GM21723 (cell line): ENCODE results near the gene EPM2A.

Source experiments
- ATAC-seq: cut with Tn5 transposase; IDR thresholded peaks from one replicate; pipeline ENCODE4 v1.9.1; 2021; ENCODE audit warnings: mild to moderate bottlenecking, moderate library complexity; ENCODE audit not compliant: unreplicated experiment

EPM2A gene

GRCh38 chr6:145608850-145609249 lies 126.5 kb downstream of the EPM2A start:
- ATAC-seq = no peak

GRCh38 chr6:145603991-145604390 lies 131.3 kb downstream of the EPM2A start:
- ATAC-seq = no peak

GRCh38 chr6:145603424-145603833 lies 131.9 kb downstream of the EPM2A start:
- no peak for ATAC-seq

- no peak for ATAC-seq
Observed at GRCh38 chr6:145602726-145603326, 132.5 kb downstream of the EPM2A start.

- no peak for ATAC-seq
Observed at GRCh38 chr6:145601397-145601796, 133.9 kb downstream of the EPM2A start.

GRCh38 chr6:145600299-145600698 lies 135.0 kb downstream of the EPM2A start:
- no peak for ATAC-seq

GRCh38 chr6:145588981-145589380 lies 146.3 kb downstream of the EPM2A start:
- ATAC-seq = no peak

- no peak for ATAC-seq
Observed at GRCh38 chr6:145587334-145587733, 148.0 kb downstream of the EPM2A start.

GRCh38 chr6:145583753-145584152 lies 151.6 kb downstream of the EPM2A start:
- ATAC-seq = no peak
